HCT116 (cell line): ENCODE measurements around the gene KRTAP12-4. TPM values are rescaled to one million over a fixed set of nuclear protein-coding genes. Genes with fewer than 3 reads are reported as not detected.

Experiments
- ATAC-seq: fragments of 200-7000 bp; cut with Tn5 transposase; 2 replicates; pipeline ENCODE4 v1.9.1; 2020; ENCODE audit warnings: mild to moderate bottlenecking, moderate library complexity
- BruUV-seq: library from RNA; stranded (reverse); fragments of 400-500 nt; replicated peaks from 2 replicates; lab custom pipeline; 2021; lab: Mats Ljungman, UMichigan
- CTCF ChIA-PET: fragments of 300-600 bp; sonication (Branson Sonifier 250); formaldehyde crosslinking; loops from one replicate; lab custom pipeline; 2021; ENCODE audit warnings: antibody characterized with exemption; lab: Charles Lee
- POLR2A ChIA-PET: fragments of 300-600, 350-600 bp; sonication (Branson Sonifier 250); formaldehyde crosslinking; loops from one replicate; lab custom pipeline; 2021; ENCODE audit warnings: antibody characterized with exemption; lab: Charles Lee
- RAD21 ChIA-PET, 2 experiments: fragments of 300-600 bp; sonication (Branson Sonifier 250); formaldehyde crosslinking; loops; one replicate each; lab custom pipeline; 2023; ENCODE audit warnings: low total read pairs in 2 of 2; ENCODE audit not compliant: uncharacterized antibody in 2 of 2, unreplicated experiment in 2 of 2, low non-redundant PET in 1 of 2; lab: Charles Lee
- DNase-seq: peaks from one replicate; pipeline ENCODE4 v3.0.0-alpha.2; 2010; ENCODE audit warnings: low read depth, low spot score
- H2AFZ ChIP-seq: fragments of 200-600 bp; shearing (Covaris generic), sonication (generic); 2 replicates; pipeline ENCODE4 v1.6.1; 2017; ENCODE audit warnings: low read depth, mixed run types, mixed read lengths, antibody characterized with exemption, low read length; ENCODE audit not compliant: poor library complexity, severe bottlenecking
- H3K27ac ChIP-seq: 2 replicates; pipeline ENCODE4 v1.5.1; 2012; ENCODE audit warnings: low read depth, low read length
- H3K27me3 ChIP-seq: fragments of 200-600 bp; sonication (generic); 2 replicates; pipeline ENCODE4 v1.6.1; 2016; ENCODE audit warnings: mixed run types, low read length, mixed read lengths; ENCODE audit not compliant: insufficient read depth
- H3K36me3 ChIP-seq, 2 experiments: fragments of 200-500 bp in 1 of 2; fragments of 200-600 bp in 1 of 2; sonication (Bioruptor generic) in 1 of 2; sonication (generic) in 1 of 2; 2 replicates each; pipeline versions ENCODE4 v1.5.1 to v1.6.1; 2014 to 2016; ENCODE audit warnings: low read length in 2 of 2, inconsistent platforms in 1 of 2, mixed read lengths in 1 of 2, mixed run types in 1 of 2; ENCODE audit not compliant: insufficient read depth in 2 of 2, control insufficient read depth in 1 of 2
- H3K4me1 ChIP-seq, 2 experiments: fragments of 200-600 bp in 1 of 2; sonication (generic) in 1 of 2; 2 replicates each; pipeline versions ENCODE4 v1.5.1 to v1.6.1; 2012 to 2017; ENCODE audit warnings: low read length in 2 of 2, inconsistent platforms in 1 of 2, mild to moderate bottlenecking in 1 of 2, mixed read lengths in 1 of 2, mixed run types in 1 of 2, moderate library complexity in 1 of 2; ENCODE audit not compliant: insufficient read depth in 2 of 2, control insufficient read depth in 1 of 2
- H3K4me2 ChIP-seq: fragments of 200-600 bp; sonication (generic); 2 replicates; pipeline ENCODE4 v1.6.1; 2017; ENCODE audit warnings: mixed run types, low read length, mixed read lengths
- H3K4me3 ChIP-seq, 2 experiments: fragments of 200-600 bp in 1 of 2; sonication (generic) in 1 of 2; replicated peaks in 1 of 2; 2 replicates each; pipeline ENCODE4 v1.5.1; 2011 to 2016; ENCODE audit warnings: low read length in 2 of 2, control low read depth in 1 of 2, low read depth in 1 of 2, mild to moderate bottlenecking in 1 of 2, mixed read lengths in 1 of 2, mixed run types in 1 of 2
- H3K79me2 ChIP-seq: fragments of 200-600 bp; sonication (generic); 2 replicates; pipeline ENCODE4 v1.6.1; 2017; ENCODE audit warnings: mild to moderate bottlenecking, mixed run types, low read length, moderate library complexity, mixed read lengths; ENCODE audit not compliant: insufficient read depth
- H3K9ac ChIP-seq: fragments of 200-600 bp; sonication (generic); 2 replicates; pipeline ENCODE4 v1.6.1; 2016; ENCODE audit warnings: low read length, mixed read lengths
- H3K9me2 ChIP-seq: fragments of 200-600 bp; sonication (generic), shearing (Covaris generic); 2 replicates; pipeline ENCODE4 v1.6.1; 2017; ENCODE audit warnings: mixed run types, mild to moderate bottlenecking, moderate library complexity; ENCODE audit not compliant: insufficient read depth
- H3K9me3 ChIP-seq, 2 experiments: fragments of 200-500 bp in 1 of 2; fragments of 200-600 bp in 1 of 2; sonication (Bioruptor generic) in 1 of 2; sonication (generic) in 1 of 2; 2 replicates each; pipeline ENCODE4 v1.6.1; 2014 to 2017; ENCODE audit warnings: low read length in 2 of 2, mixed read lengths in 2 of 2, inconsistent platforms in 1 of 2, low read depth in 1 of 2, mild to moderate bottlenecking in 1 of 2, mixed run types in 1 of 2, moderate library complexity in 1 of 2; ENCODE audit not compliant: control insufficient read depth in 1 of 2, insufficient read depth in 1 of 2
- H4K20me1 ChIP-seq: fragments of 200-600 bp; sonication (generic), shearing (Covaris generic); 2 replicates; pipeline ENCODE4 v1.6.1; 2017; ENCODE audit warnings: mixed run types, mild to moderate bottlenecking, moderate library complexity; ENCODE audit not compliant: insufficient read depth
- FOSL1 ChIP-seq: IDR thresholded peaks from 2 replicates; pipeline ENCODE4 v1.6.1; 2012; ENCODE audit warnings: low read depth
- POLR2AphosphoS5 ChIP-seq: IDR thresholded peaks from 2 replicates; pipeline ENCODE4 v1.6.1; 2011; ENCODE audit warnings: mild to moderate bottlenecking, low read depth, low read length, moderate library complexity
- RAD21 ChIP-seq: IDR thresholded peaks from 2 replicates; pipeline ENCODE4 v1.6.1; 2012; ENCODE audit warnings: low read depth, mild to moderate bottlenecking
- SRF ChIP-seq: IDR thresholded peaks from 2 replicates; pipeline ENCODE4 v1.6.1; 2012; ENCODE audit warnings: low read depth
- ZFX ChIP-seq: fragments of 450-650 bp; IDR thresholded peaks from 2 replicates; pipeline ENCODE4 v1.6.1; 2017
- intact Hi-C: fragments of 100-400 bp; cut with micrococcal nuclease; formaldehyde crosslinking; loops from 2 replicates; pipeline ENCODE4 v1.10.0; 2022
- total RNA-seq: library from RNA; stranded (reverse); gene quantifications from one replicate; pipeline ENCODE4 v1.2.1, GENCODE V29; 2021; ENCODE audit not compliant: unreplicated experiment
- TF ChIP-seq, protein P1 (sequence below): IDR thresholded peaks from 2 replicates; pipeline ENCODE4 v1.6.1; 2012
- TF ChIP-seq, protein P2 (sequence below): IDR thresholded peaks from 2 replicates; pipeline ENCODE4 v1.6.1; 2012; ENCODE audit warnings: low read depth
- TF ChIP-seq, protein P3 (sequence below), 3 experiments: fragments of 200-600 bp in 1 of 3; sonication (generic) in 1 of 3; IDR thresholded peaks in 2 of 3; conservative IDR thresholded peaks in 1 of 3; 2 replicates each; pipeline ENCODE4 v1.5.1; 2012 to 2017; ENCODE audit warnings: low read depth in 2 of 3, low read length in 2 of 3, antibody characterized with exemption in 1 of 3, borderline replicate concordance in 1 of 3, control low read depth in 1 of 3, mild to moderate bottlenecking in 1 of 3, mixed read lengths in 1 of 3, mixed run types in 1 of 3, moderate library complexity in 1 of 3; ENCODE audit not compliant: insufficient read depth in 1 of 3

KRTAP12-4 gene
- total RNA-seq, 1 experiment from 2014 or later, result not detected

DNA sequence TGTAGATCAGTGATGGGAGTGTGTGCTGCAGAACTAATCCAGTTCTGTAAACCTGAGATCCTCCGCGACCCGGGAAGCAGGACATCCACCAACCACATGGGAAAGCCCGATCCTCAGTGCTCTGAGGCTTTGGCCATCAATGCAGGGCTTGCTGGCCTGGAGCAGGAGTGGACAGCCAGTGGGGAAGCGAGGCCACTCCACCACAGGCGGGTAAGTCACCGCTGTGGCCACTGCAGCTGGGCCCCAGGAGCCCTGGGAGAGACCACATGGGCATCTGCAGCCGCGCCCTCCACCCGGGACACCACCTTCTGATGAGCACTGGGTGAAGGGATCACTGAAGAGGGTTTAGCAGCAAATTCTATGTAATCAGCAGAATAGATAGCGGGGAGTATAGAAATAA is 26.7 kb upstream of the KRTAP12-4 start:
- no peaks in the 10 kb centered on the region for H3K36me3 ChIP-seq
- peaks cover 6% of the 10 kb centered on the region; the same call in 1 of the 2 replicates for H3K27me3 ChIP-seq
- no peak overlapping the region for H3K9ac ChIP-seq
- intact Hi-C loops, result no loop called here
- no peak for TF ChIP-seq FOSL1
- no peak for TF ChIP-seq RAD21
- TF ChIP-seq SRF, result no peak
- TF ChIP-seq ZFX, result no peak
- TF ChIP-seq, protein P1, sequence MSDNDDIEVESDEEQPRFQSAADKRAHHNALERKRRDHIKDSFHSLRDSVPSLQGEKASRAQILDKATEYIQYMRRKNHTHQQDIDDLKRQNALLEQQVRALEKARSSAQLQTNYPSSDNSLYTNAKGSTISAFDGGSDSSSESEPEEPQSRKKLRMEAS, result no peak
- no peak for TF ChIP-seq POLR2AphosphoS5
- TF ChIP-seq, protein P2, sequence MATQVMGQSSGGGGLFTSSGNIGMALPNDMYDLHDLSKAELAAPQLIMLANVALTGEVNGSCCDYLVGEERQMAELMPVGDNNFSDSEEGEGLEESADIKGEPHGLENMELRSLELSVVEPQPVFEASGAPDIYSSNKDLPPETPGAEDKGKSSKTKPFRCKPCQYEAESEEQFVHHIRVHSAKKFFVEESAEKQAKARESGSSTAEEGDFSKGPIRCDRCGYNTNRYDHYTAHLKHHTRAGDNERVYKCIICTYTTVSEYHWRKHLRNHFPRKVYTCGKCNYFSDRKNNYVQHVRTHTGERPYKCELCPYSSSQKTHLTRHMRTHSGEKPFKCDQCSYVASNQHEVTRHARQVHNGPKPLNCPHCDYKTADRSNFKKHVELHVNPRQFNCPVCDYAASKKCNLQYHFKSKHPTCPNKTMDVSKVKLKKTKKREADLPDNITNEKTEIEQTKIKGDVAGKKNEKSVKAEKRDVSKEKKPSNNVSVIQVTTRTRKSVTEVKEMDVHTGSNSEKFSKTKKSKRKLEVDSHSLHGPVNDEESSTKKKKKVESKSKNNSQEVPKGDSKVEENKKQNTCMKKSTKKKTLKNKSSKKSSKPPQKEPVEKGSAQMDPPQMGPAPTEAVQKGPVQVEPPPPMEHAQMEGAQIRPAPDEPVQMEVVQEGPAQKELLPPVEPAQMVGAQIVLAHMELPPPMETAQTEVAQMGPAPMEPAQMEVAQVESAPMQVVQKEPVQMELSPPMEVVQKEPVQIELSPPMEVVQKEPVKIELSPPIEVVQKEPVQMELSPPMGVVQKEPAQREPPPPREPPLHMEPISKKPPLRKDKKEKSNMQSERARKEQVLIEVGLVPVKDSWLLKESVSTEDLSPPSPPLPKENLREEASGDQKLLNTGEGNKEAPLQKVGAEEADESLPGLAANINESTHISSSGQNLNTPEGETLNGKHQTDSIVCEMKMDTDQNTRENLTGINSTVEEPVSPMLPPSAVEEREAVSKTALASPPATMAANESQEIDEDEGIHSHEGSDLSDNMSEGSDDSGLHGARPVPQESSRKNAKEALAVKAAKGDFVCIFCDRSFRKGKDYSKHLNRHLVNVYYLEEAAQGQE, result no peak
- TF ChIP-seq, protein P3, sequence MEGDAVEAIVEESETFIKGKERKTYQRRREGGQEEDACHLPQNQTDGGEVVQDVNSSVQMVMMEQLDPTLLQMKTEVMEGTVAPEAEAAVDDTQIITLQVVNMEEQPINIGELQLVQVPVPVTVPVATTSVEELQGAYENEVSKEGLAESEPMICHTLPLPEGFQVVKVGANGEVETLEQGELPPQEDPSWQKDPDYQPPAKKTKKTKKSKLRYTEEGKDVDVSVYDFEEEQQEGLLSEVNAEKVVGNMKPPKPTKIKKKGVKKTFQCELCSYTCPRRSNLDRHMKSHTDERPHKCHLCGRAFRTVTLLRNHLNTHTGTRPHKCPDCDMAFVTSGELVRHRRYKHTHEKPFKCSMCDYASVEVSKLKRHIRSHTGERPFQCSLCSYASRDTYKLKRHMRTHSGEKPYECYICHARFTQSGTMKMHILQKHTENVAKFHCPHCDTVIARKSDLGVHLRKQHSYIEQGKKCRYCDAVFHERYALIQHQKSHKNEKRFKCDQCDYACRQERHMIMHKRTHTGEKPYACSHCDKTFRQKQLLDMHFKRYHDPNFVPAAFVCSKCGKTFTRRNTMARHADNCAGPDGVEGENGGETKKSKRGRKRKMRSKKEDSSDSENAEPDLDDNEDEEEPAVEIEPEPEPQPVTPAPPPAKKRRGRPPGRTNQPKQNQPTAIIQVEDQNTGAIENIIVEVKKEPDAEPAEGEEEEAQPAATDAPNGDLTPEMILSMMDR (IDR thresholded peaks at IDR 0.05 in 2 of 3, conservative IDR thresholded peaks at IDR 0.05 in 1 of 3; ENCODE audit: borderline replicate concordance in 1 of 3, insufficient read depth in 1 of 3, low read depth in 2 of 3, low read length in 2 of 3), result no peak
- TF ChIP-seq, all 23 proteins: peak for 0
- Histone ChIP-seq H3K79me2 (no peaks in the 10 kb centered on the region), H2AFZ (no peak overlapping the region), H3K27ac (no peak overlapping the region), H3K4me2 (no peak overlapping the region), H3K4me1 (no peaks in the 10 kb centered on the region), H4K20me1 (no peaks in the 10 kb centered on the region), H3K9me2 (no peaks in the 10 kb centered on the region), H3K9me3 (no peaks in the 10 kb centered on the region), H3K4me3 (no peak overlapping the region)
- no TSS peak for BruUV-seq
- CTCF ChIA-PET, result no interaction called here
- no peak for ATAC-seq
- no peak for DNase-seq
- RAD21 ChIA-PET, result no interaction called here
- POLR2A ChIA-PET, result no interaction called here
